ENCODE measurements around the gene SLC25A29. TPM values are rescaled to one million over a fixed set of nuclear protein-coding genes. Genes with fewer than 3 reads are reported as not detected.

SLC25A29 gene
- total and polyA plus RNA-seq, 2 of the 8 experiments (the other 6 are each of a cell fraction or from before 2014, with no cell fraction given), result 135 to 177 TPM

DNA sequence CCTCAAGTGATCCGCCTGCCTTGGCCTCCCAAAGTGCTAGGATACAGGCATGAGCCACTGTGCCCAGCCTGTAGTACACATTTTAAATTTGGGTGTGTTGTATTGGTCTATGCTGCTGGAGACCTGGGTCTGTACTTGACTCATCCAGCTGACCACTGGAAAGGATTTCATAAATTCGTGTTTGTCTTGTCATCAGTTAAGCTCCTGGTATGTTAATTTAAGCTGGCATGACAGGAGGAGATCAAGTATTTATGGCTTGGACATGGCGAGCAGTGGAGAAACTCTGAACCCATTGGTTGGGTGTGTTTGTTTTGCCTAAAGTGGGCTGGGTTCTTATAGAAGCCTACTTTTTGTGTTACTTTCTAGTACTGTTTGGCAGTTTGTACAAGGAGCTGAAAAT, 43.1 kb downstream of the SLC25A29 start (continued):
- TF ChIP-seq KDM4A (IDR thresholded peaks at IDR 0.05; ENCODE audit: low read depth, low read length, severe bottlenecking) (no peak), CHD2 (IDR thresholded peaks at IDR 0.05; ENCODE audit: low read length) (no peak), JUN (IDR thresholded peaks at IDR 0.05; ENCODE audit: low read depth, low read length) (no peak), POLR2AphosphoS5 (IDR thresholded peaks at IDR 0.05; ENCODE audit: low read depth, low read length) (no peak)

All from H1 (cell line).